Duodenal mucosa (tissue), 2 donors: ENCODE results near the gene HIVEP1.

Experiments
- H3K27ac ChIP-seq: one replicate; pipeline ENCODE4 v1.7.0; 2013; ENCODE audit warnings: low read depth, low read length
- H3K27me3 ChIP-seq, 2 donors: one replicate each; pipeline ENCODE4 v1.7.0; 2013; ENCODE audit warnings: low read length in 2 of 2, control low read depth in 1 of 2; ENCODE audit not compliant: insufficient read depth in 2 of 2, control insufficient read depth in 1 of 2
- H3K36me3 ChIP-seq, 2 donors: one replicate each; pipeline ENCODE4 v1.7.0; 2013; ENCODE audit warnings: low read length in 2 of 2, control low read depth in 1 of 2; ENCODE audit not compliant: insufficient read depth in 2 of 2, control insufficient read depth in 1 of 2
- H3K4me1 ChIP-seq, 2 donors: one replicate each; pipeline ENCODE4 v1.7.0; 2013; ENCODE audit warnings: low read length in 2 of 2, control low read depth in 1 of 2; ENCODE audit not compliant: insufficient read depth in 2 of 2, control insufficient read depth in 1 of 2
- H3K4me3 ChIP-seq, 2 donors: one replicate each; pipeline ENCODE4 v1.7.0; 2013; ENCODE audit warnings: low read length in 2 of 2, low read depth in 1 of 2
- H3K9ac ChIP-seq, 2 donors: one replicate each; pipeline ENCODE4 v1.7.0; 2013; ENCODE audit warnings: low read length in 2 of 2, low read depth in 1 of 2
- H3K9me3 ChIP-seq, 2 donors: one replicate each; pipeline ENCODE4 v1.7.0; 2013; ENCODE audit warnings: low read length in 2 of 2, control low read depth in 1 of 2; ENCODE audit not compliant: control insufficient read depth in 1 of 2

HIVEP1 gene

GRCh38 chr6:12008366-12009179, 3.5 kb upstream of the HIVEP1 start:
- H3K4me1 ChIP-seq: peaks cover 17 to 21% of the 10 kb centered on the region in 2 donors
- no peaks in the 10 kb centered on the region for H3K27me3 ChIP-seq
- no peaks in the 10 kb centered on the region for H3K36me3 ChIP-seq
- peak overlapping the region; percentile 83 to 87 for H3K4me3 ChIP-seq
- H3K27ac ChIP-seq: peak overlapping the region; percentile 92
- H3K9ac ChIP-seq: peak overlapping the region; percentile 73 to 76
- H3K9me3 ChIP-seq: no peaks in the 10 kb centered on the region

DNA sequence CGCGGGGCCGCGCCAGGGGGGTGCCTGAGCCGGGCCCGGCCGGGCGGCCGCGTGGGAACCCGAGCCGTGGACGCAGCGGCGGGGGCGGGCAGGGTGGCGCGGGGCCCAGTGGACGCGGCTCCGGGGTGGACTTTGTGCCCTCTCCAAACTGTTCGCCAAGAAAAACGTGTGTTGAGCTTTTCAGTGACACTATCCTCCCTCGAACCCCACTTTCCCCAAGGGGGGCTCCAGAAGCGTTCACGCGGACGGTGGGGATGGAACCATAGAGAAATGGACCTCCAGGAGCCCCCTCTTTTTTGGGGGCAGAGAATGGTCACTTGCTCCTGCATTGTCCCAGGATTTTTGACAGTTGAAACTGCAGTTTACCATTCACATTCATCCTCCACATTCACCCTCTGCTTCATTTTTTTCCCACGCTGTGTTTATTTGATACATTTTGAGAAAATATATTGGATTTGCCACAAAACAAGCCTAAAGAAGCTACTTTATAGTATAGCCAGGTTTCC, 2.9 kb upstream of the HIVEP1 start:
- no peaks in the 10 kb centered on the region for H3K9me3 ChIP-seq
- H3K9ac ChIP-seq: peak overlapping the region; percentile 91 to 96

DNA sequence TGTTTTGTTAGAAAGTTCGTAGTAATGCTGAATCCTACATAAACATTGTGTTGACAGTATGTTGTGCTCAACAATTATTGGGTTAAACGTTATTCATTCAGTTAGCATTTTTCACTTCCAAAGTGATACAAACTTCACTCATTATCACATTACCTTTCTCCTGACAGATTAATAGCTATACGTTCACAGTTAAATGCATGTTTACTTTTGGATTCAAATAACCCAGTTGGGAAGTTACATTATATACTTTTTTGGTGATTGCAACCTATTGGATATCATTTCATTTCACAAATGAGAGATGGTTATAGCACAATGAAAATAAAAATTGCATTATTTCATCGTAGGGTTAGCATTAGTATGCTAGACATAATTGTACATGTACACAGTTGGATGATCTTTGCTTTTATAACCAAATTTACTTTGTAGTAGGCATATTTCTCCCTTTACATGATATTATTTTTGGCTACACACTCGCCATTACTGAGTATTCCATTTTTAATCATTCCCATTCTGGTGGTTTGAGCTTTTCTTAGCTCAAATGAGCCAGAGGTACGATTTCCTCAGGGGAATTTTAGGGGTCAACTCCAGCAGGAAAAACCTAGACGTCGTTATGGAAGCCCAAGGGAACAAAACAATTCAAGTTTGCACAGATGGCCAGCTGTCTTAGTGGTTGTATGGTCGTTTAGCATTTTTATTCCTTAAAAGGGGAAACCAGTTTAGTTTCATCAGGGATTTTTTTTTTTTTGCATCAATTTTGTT, 2.1 kb upstream of the HIVEP1 start:
- peak overlapping the region; percentile 91 to 96 for H3K9ac ChIP-seq

More for the DNA sequence above, 2.9 kb upstream of the HIVEP1 start:
- Histone ChIP-seq H3K4me1 (peaks cover 21% of the 10 kb centered on the region in 2 donors), H3K27me3 (no peaks in the 10 kb centered on the region), H3K36me3 (no peaks in the 10 kb centered on the region), H3K27ac (peak overlapping the region; percentile 84), H3K4me3 (peak overlapping the region; percentile 67 to 91)

GRCh38 chr6:12010635-12011275, 1.4 kb upstream of the HIVEP1 start:
- H3K9me3 ChIP-seq: peaks cover 0 to 4% of the 10 kb centered on the region in 2 donors
- no peaks in the 10 kb centered on the region for H3K36me3 ChIP-seq
- peaks cover 21 to 22% of the 10 kb centered on the region in 2 donors for H3K4me1 ChIP-seq

More for the DNA sequence above, 2.1 kb upstream of the HIVEP1 start:
- peak overlapping the region; percentile 96 for H3K27ac ChIP-seq
- H3K4me1 ChIP-seq: peaks cover 21 to 22% of the 10 kb centered on the region in 2 donors
- H3K9me3 ChIP-seq: peaks cover 0 to 4% of the 10 kb centered on the region in 2 donors
- no peaks in the 10 kb centered on the region for H3K27me3 ChIP-seq
- no peaks in the 10 kb centered on the region for H3K36me3 ChIP-seq
- H3K4me3 ChIP-seq: peak overlapping the region; percentile 67 to 91

GRCh38 chr6:12011276-12012037, 655 bp upstream of the HIVEP1 start:
- no peaks in the 10 kb centered on the region for H3K27me3 ChIP-seq
- peak overlapping the region; percentile 70 for H3K27ac ChIP-seq
- H3K36me3 ChIP-seq: peaks cover 4 to 5% of the 10 kb centered on the region in 2 donors
- H3K9ac ChIP-seq: no peak overlapping the region
- peak overlapping the region in 1 of 2 donors; percentile 91 for H3K4me3 ChIP-seq
- peaks cover 21 to 22% of the 10 kb centered on the region in 2 donors for H3K4me1 ChIP-seq
- peaks cover 0 to 4% of the 10 kb centered on the region in 2 donors for H3K9me3 ChIP-seq

More at GRCh38 chr6:12010635-12011275, 1.4 kb upstream of the HIVEP1 start:
- peak overlapping the region; percentile 91 to 96 for H3K9ac ChIP-seq
- no peaks in the 10 kb centered on the region for H3K27me3 ChIP-seq
- peak overlapping the region; percentile 96 for H3K27ac ChIP-seq
- peak overlapping the region; percentile 67 to 91 for H3K4me3 ChIP-seq

GRCh38 chr6:12012558-12013306, 620 bp downstream of the HIVEP1 start:
- Histone ChIP-seq H3K4me3 (peak overlapping the region; percentile 90 to 91), H3K36me3 (peaks cover 8 to 15% of the 10 kb centered on the region in 2 donors), H3K27me3 (no peaks in the 10 kb centered on the region), H3K9ac (peak overlapping the region; percentile 62 to 71), H3K9me3 (peaks cover 0 to 4% of the 10 kb centered on the region in 2 donors), H3K4me1 (peaks cover 20 to 22% of the 10 kb centered on the region in 2 donors), H3K27ac (peak overlapping the region; percentile 82)

DNA sequence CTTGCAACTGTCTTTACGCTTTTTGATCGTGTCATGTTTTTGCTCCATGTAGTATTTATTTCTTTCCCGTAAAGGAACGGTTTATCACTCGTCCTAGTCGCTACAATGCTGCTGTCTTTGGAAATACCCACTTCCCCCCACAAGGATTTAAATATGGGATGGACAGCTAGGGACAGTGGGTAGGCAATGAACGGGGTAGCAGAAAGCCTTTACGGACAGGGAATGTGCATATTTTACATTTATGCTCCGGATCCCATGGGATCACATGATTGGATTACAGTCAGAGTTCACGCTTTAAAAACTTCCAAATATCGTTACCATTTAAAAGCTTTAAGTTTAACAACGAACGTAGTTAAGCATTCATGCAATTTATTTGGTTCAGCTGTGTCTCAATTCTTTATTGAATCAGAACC, 1.2 kb downstream of the HIVEP1 start:
- H3K9me3 ChIP-seq: peaks cover 0 to 4% of the 10 kb centered on the region in 2 donors
- peaks cover 14 to 18% of the 10 kb centered on the region in 2 donors for H3K4me1 ChIP-seq
- H3K27ac ChIP-seq: peak overlapping the region; percentile 82
- H3K36me3 ChIP-seq: peaks cover 8 to 15% of the 10 kb centered on the region in 2 donors
- H3K4me3 ChIP-seq: peak overlapping the region; percentile 90 to 91
- H3K27me3 ChIP-seq: no peaks in the 10 kb centered on the region
- peak overlapping the region; percentile 62 to 71 for H3K9ac ChIP-seq

GRCh38 chr6:12014027-12014872, 2.1 kb downstream of the HIVEP1 start:
- H3K4me3 ChIP-seq: peak overlapping the region in 1 of 2 donors; percentile 90
- peaks cover 13 to 18% of the 10 kb centered on the region in 2 donors for H3K4me1 ChIP-seq
- H3K27me3 ChIP-seq: no peaks in the 10 kb centered on the region
- peaks cover 0 to 4% of the 10 kb centered on the region in 2 donors for H3K9me3 ChIP-seq
- H3K27ac ChIP-seq: no peak overlapping the region
- peaks cover 8 to 15% of the 10 kb centered on the region in 2 donors for H3K36me3 ChIP-seq
- no peak overlapping the region for H3K9ac ChIP-seq
